Brain microvascular endothelial cell (primary cell): Measurements from ENCODE around the gene PRR27.

Source experiments
- DNase-seq: peaks from one replicate; pipeline ENCODE4 v3.0.0-alpha.2; 2020
- H3K27ac ChIP-seq: fragments of 250-450 bp; sonication (Bioruptor Pico); 2 replicates; pipeline ENCODE4 v1.5.1; 2020; ENCODE audit warnings: mild to moderate bottlenecking, moderate library complexity
- H3K27me3 ChIP-seq: fragments of 250-450 bp; sonication (Bioruptor Pico); replicated peaks from 2 replicates; pipeline ENCODE4 v1.5.1; 2020; ENCODE audit warnings: mild to moderate bottlenecking
- H3K36me3 ChIP-seq: fragments of 250-450 bp; sonication (Bioruptor Pico); replicated peaks from 2 replicates; pipeline ENCODE4 v1.5.1; 2020; ENCODE audit warnings: mild to moderate bottlenecking
- H3K4me3 ChIP-seq: 2 replicates; pipeline ENCODE4 v1.5.1; 2011; ENCODE audit warnings: low read depth, mild to moderate bottlenecking, control low read depth, low read length, moderate library complexity
- in situ Hi-C: cut with HindIII; loops from 2 replicates; pipeline ENCODE4 v1.10.0; 2017; ENCODE audit warnings: low sequenced_read_pairs, low pct_ligation_motif_present
- TF ChIP-seq, protein P1 (sequence below): IDR thresholded peaks from 2 replicates; pipeline ENCODE4 v1.5.1; 2011; ENCODE audit warnings: low read depth, mild to moderate bottlenecking, moderate library complexity, low read length, control low read depth, inconsistent platforms; ENCODE audit errors: missing control alignments

PRR27 gene

DNA sequence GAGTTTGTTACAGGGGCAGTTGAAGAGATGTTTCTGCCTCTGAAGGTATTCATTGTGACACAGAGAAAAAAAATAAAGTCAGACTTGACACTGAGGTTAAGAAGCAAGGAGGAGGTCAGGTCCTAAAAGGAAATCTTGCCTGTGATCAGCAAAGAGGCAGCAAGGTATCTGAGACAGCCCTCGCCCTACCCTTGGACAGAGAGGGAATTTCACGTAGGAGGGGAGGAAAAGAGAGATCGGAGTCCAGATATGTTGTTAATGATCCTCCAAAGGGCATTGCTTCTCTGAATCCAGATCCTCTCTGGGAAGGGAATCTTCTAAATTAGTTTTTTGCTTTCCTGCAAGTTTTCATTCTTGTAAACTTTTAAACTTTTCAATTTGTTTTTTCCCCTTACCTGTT is 15.3 kb upstream of the PRR27 start:
- H3K27ac ChIP-seq: no peak overlapping the region
- DNase-seq: no peak
- H3K36me3 ChIP-seq: no peaks in the 10 kb centered on the region
- in situ Hi-C loops: no loop called here
- H3K27me3 ChIP-seq: no peaks in the 10 kb centered on the region
- H3K4me3 ChIP-seq: no peak overlapping the region
- TF ChIP-seq, protein P1, sequence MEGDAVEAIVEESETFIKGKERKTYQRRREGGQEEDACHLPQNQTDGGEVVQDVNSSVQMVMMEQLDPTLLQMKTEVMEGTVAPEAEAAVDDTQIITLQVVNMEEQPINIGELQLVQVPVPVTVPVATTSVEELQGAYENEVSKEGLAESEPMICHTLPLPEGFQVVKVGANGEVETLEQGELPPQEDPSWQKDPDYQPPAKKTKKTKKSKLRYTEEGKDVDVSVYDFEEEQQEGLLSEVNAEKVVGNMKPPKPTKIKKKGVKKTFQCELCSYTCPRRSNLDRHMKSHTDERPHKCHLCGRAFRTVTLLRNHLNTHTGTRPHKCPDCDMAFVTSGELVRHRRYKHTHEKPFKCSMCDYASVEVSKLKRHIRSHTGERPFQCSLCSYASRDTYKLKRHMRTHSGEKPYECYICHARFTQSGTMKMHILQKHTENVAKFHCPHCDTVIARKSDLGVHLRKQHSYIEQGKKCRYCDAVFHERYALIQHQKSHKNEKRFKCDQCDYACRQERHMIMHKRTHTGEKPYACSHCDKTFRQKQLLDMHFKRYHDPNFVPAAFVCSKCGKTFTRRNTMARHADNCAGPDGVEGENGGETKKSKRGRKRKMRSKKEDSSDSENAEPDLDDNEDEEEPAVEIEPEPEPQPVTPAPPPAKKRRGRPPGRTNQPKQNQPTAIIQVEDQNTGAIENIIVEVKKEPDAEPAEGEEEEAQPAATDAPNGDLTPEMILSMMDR: no peak

- in situ Hi-C loops: no loop called here
- Histone ChIP-seq H3K36me3 (no peaks in the 10 kb centered on the region), H3K4me3 (no peak overlapping the region), H3K27me3 (no peaks in the 10 kb centered on the region), H3K27ac (no peak overlapping the region)
- TF ChIP-seq, protein P1: no peak
- no peak for DNase-seq
These were observed 2.8 kb upstream of the PRR27 start for GRCh38 chr4:70151271-70151670.

GRCh38 chr4:70152088-70152487 is 1.9 kb upstream of the PRR27 start:
- TF ChIP-seq, protein P1: no peak
- Histone ChIP-seq H3K4me3 (no peak overlapping the region), H3K27ac (no peak overlapping the region), H3K27me3 (no peaks in the 10 kb centered on the region), H3K36me3 (no peaks in the 10 kb centered on the region)
- DNase-seq: no peak
- in situ Hi-C loops: no loop called here

DNA sequence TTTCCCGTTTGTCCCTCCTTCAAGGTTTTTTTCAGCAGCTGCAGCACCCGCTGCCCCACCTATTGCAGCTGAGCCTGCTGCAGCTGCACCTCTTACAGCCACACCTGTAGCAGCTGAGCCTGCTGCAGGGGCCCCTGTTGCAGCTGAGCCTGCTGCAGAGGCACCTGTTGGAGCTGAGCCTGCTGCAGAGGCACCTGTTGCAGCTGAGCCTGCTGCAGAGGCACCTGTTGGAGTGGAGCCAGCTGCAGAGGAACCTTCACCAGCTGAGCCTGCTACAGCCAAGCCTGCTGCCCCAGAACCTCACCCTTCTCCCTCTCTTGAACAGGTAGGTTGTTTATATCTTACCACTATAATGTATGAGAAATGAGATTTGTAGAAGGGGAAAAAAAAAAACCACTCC is 4.5 kb downstream of the PRR27 start:
- Histone ChIP-seq H3K27ac (no peak overlapping the region), H3K27me3 (no peaks in the 10 kb centered on the region), H3K36me3 (no peaks in the 10 kb centered on the region), H3K4me3 (no peak overlapping the region)
- in situ Hi-C loops: no loop called here
- TF ChIP-seq, protein P1: no peak
- DNase-seq: no peak

DNA sequence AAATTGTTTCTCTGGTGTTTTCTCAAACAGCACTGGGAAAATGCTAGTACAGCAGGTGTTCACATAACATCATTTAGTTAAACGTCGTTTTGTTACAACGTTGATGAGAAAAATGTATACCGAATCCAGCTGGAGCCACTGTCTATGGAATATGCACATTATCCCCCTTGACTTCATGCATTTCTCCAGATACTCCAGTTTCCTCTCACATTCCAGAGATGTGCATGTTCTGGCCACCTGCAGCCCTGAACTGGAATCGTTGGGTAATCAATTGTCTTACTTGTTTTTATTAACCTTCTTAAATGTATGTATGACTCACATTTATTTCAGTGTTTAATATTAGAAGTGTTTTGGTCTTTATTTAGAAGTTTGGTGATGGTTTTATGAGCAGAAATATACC is 23.1 kb downstream of the PRR27 start:
- in situ Hi-C loops: no loop called here
- Histone ChIP-seq H3K27ac (no peak overlapping the region), H3K4me3 (no peak overlapping the region), H3K36me3 (no peaks in the 10 kb centered on the region), H3K27me3 (no peaks in the 10 kb centered on the region)
- TF ChIP-seq, protein P1: no peak
- no peak for DNase-seq

DNA sequence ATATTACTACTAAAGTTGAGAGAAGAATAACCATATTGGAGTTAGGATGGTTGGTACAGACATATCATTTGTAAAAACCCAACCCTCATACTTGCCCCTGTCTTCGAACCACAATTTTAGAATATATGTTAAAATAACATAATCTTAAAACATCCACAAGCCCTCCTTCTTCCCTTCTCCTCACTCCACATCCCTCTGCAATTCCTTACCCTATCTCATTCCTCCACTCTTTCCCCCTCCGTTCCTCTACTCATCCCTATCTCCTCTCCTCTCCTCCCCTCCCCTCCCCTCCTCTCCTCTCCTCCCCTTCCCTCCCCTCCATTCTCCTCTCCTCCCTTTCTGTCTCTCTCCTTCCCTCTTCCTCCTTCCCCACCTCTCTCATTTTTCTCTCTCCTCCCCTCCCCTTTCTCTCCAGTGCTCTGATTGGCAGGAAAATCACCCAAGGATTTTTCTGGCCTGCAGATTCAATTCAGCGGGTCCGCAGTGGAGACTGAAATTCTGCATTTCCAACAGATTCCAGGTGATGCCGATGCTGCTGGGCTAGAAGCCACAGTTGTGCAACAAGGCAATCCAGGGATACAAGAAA is 24.1 kb downstream of the PRR27 start:
- Histone ChIP-seq H3K27ac (no peak overlapping the region), H3K36me3 (no peaks in the 10 kb centered on the region), H3K27me3 (no peaks in the 10 kb centered on the region), H3K4me3 (no peak overlapping the region)
- TF ChIP-seq, protein P1: no peak
- in situ Hi-C loops: no loop called here
- no peak for DNase-seq
